ENCODE measurements around the gene GGA1.
"Not testable (repeated sequence)": the region's sequence is repeated elsewhere in the genome, so short reads cannot be mapped to it uniquely, and the experiment has no call there.

Gene GGA1

GRCh38 chr22:37607010-37607934, 1.4 kb upstream of the GGA1 start:
- Histone ChIP-seq H3K27ac (no peak overlapping the region), H3K4me3 (ENCODE audit: low read depth, low read length) (peak overlapping the region; percentile 38), H3K36me3 (replicated peaks) (no peaks in the 10 kb centered on the region), H3K27me3 (replicated peaks) (no peaks in the 10 kb centered on the region)
- DNase-seq = peak; percentile 29
- peak; percentile 99 for TF ChIP-seq CTCF (IDR thresholded peaks at IDR 0.05; ENCODE audit: low read depth, low read length, missing control alignments)
- in situ Hi-C loops (cut with HindIII; ENCODE audit: low pct_ligation_motif_present, low sequenced_read_pairs) = no loop called here

- in situ Hi-C loops (cut with HindIII; ENCODE audit: low pct_ligation_motif_present, low sequenced_read_pairs) = no loop called here
- H3K27ac ChIP-seq = peak overlapping the region; percentile 96
- no peak for TF ChIP-seq CTCF (IDR thresholded peaks at IDR 0.05; ENCODE audit: low read depth, low read length, missing control alignments)
- H3K36me3 ChIP-seq (replicated peaks) = no peaks in the 10 kb centered on the region
- H3K27me3 ChIP-seq (replicated peaks) = no peaks in the 10 kb centered on the region
- DNase-seq = no peak
- H3K4me3 ChIP-seq (ENCODE audit: low read depth, low read length) = peak overlapping the region; percentile 85
Observed at GRCh38 chr22:37607935-37608476, 628 bp upstream of the GGA1 start.

- TF ChIP-seq CTCF (IDR thresholded peaks at IDR 0.05; ENCODE audit: low read depth, low read length, missing control alignments) = no peak
- Histone ChIP-seq H3K27me3 (replicated peaks) (no peaks in the 10 kb centered on the region), H3K4me3 (ENCODE audit: low read depth, low read length) (peak overlapping the region; percentile 85), H3K27ac (peak overlapping the region; percentile 96), H3K36me3 (replicated peaks) (peaks cover under 1% of the 10 kb centered on the region)
- DNase-seq = peak; percentile 11
- in situ Hi-C loops (cut with HindIII; ENCODE audit: low pct_ligation_motif_present, low sequenced_read_pairs) = no loop called here
Observed at GRCh38 chr22:37609240-37610152, 862 bp downstream of the GGA1 start.

- in situ Hi-C loops (cut with HindIII; ENCODE audit: low pct_ligation_motif_present, low sequenced_read_pairs); H3K27ac ChIP-seq; H3K36me3 ChIP-seq (replicated peaks); DNase-seq; H3K27me3 ChIP-seq (replicated peaks): not testable (repeated sequence)
- H3K4me3 ChIP-seq (ENCODE audit: low read depth, low read length) = peak overlapping the region; percentile 85
Observed at GRCh38 chr22:37610153-37610475, 1.5 kb downstream of the GGA1 start.

- no peaks in the 10 kb centered on the region for H3K27me3 ChIP-seq (replicated peaks)
- H3K27ac ChIP-seq = no peak overlapping the region
- in situ Hi-C loops (cut with HindIII; ENCODE audit: low pct_ligation_motif_present, low sequenced_read_pairs) = no loop called here
- TF ChIP-seq CTCF (IDR thresholded peaks at IDR 0.05; ENCODE audit: low read depth, low read length, missing control alignments) = no peak
- peaks cover 6% of the 10 kb centered on the region for H3K36me3 ChIP-seq (replicated peaks)
- H3K4me3 ChIP-seq (ENCODE audit: low read depth, low read length) = no peak overlapping the region
- DNase-seq = no peak
Observed at GRCh38 chr22:37610480-37611129, 2.0 kb downstream of the GGA1 start.
